H1 (cell line): ENCODE data around the gene UFD1.

Experiments used
- ATF3 ChIP-seq: IDR thresholded peaks from 2 replicates; pipeline ENCODE4 v1.6.1; 2011; ENCODE audit warnings: low read depth, mild to moderate bottlenecking, low read length; ENCODE audit not compliant: insufficient read depth
- CHD2 ChIP-seq: IDR thresholded peaks from 2 replicates; pipeline ENCODE4 v1.6.1; 2012; ENCODE audit warnings: low read length, improper control_type of control experiment
- CTCF ChIP-seq, 3 experiments: IDR thresholded peaks; 1 replicate in 2 of 3; 2 replicates in 1 of 3; pipeline versions ENCODE4 v1.5.1 to v1.6.1; 2011; ENCODE audit warnings: low read length in 3 of 3, mild to moderate bottlenecking in 3 of 3, inconsistent platforms in 2 of 3, low read depth in 1 of 3, moderate library complexity in 1 of 3; ENCODE audit not compliant: insufficient read depth in 1 of 3; ENCODE audit errors: control extremely low read depth in 1 of 3
- E2F6 ChIP-seq: IDR thresholded peaks from 2 replicates; pipeline ENCODE4 v1.6.1; 2012; ENCODE audit warnings: inconsistent platforms
- EP300 ChIP-seq, 2 experiments: IDR thresholded peaks; 1 replicate in 1 of 2; 2 replicates in 1 of 2; pipeline ENCODE4 v1.6.1; 2011 to 2012; ENCODE audit warnings: low read depth in 2 of 2, low read length in 2 of 2, mild to moderate bottlenecking in 2 of 2, borderline replicate concordance in 1 of 2, inconsistent platforms in 1 of 2, moderate library complexity in 1 of 2
- EZH2 ChIP-seq: fragments of 200-600 bp; sonication (generic); IDR thresholded peaks from 2 replicates; pipeline ENCODE4 v1.7.1; 2012; ENCODE audit warnings: low read depth, mild to moderate bottlenecking, moderate library complexity, low read length, inconsistent platforms; ENCODE audit not compliant: severe bottlenecking
- FOSL1 ChIP-seq: IDR thresholded peaks from 2 replicates; pipeline ENCODE4 v1.6.1; 2011; ENCODE audit warnings: mild to moderate bottlenecking, low read depth, low read length, moderate library complexity; ENCODE audit not compliant: insufficient read depth
- HDAC2 ChIP-seq, 2 experiments: fragments of 300-600 bp in 1 of 2; sonication (generic) in 1 of 2; IDR thresholded peaks; 2 replicates each; pipeline ENCODE4 v1.6.1; 2011 to 2012; ENCODE audit warnings: low read depth in 2 of 2, low read length in 2 of 2, mild to moderate bottlenecking in 2 of 2, moderate library complexity in 2 of 2, borderline replicate concordance in 1 of 2, inconsistent platforms in 1 of 2
- POLR2AphosphoS5 ChIP-seq: IDR thresholded peaks from 2 replicates; pipeline ENCODE4 v1.6.1; 2011; ENCODE audit warnings: low read depth, low read length
- RAD21 ChIP-seq, 2 experiments: IDR thresholded peaks in 1 of 2; conservative IDR thresholded peaks in 1 of 2; 2 replicates each; pipeline ENCODE4 v1.6.1; 2011; ENCODE audit warnings: low read depth in 2 of 2, low read length in 2 of 2, improper control_type of control experiment in 1 of 2, inconsistent platforms in 1 of 2, mild to moderate bottlenecking in 1 of 2, moderate library complexity in 1 of 2
- RBBP5 ChIP-seq: IDR thresholded peaks from 2 replicates; pipeline ENCODE4 v1.7.1; 2012; ENCODE audit warnings: low read depth, mild to moderate bottlenecking, inconsistent platforms, low read length, moderate library complexity, borderline replicate concordance
- RNF2 ChIP-seq: fragments of 200-900, 300-1000 bp; sonication (generic); IDR thresholded peaks from 2 replicates; pipeline ENCODE4 v1.7.1; 2016; ENCODE audit warnings: borderline replicate concordance, low read depth, mild to moderate bottlenecking, antibody characterized with exemption, low read length; ENCODE audit not compliant: poor library complexity, severe bottlenecking; ENCODE audit errors: missing control alignments
- SIN3A ChIP-seq, 2 experiments: IDR thresholded peaks in 1 of 2; conservative IDR thresholded peaks in 1 of 2; 2 replicates each; pipeline ENCODE4 v1.6.1; 2011 to 2012; ENCODE audit warnings: low read length in 2 of 2, improper control_type of control experiment in 1 of 2, low read depth in 1 of 2, mild to moderate bottlenecking in 1 of 2
- ZNF274 ChIP-seq: IDR thresholded peaks from 2 replicates; pipeline ENCODE4 v1.7.0; 2012; ENCODE audit warnings: low read length, borderline replicate concordance; ENCODE audit errors: extremely low read depth

- no peak for TF ChIP-seq SIN3A (conservative IDR thresholded peaks at IDR 0.05 in 1 of 2, IDR thresholded peaks at IDR 0.05 in 1 of 2; ENCODE audit: low read depth in 1 of 2, low read length in 2 of 2)
- TF ChIP-seq CHD2 = no peak
- TF ChIP-seq CTCF (IDR thresholded peaks at IDR 0.05; ENCODE audit: control extremely low read depth in 1 of 3, insufficient read depth in 1 of 3, low read depth in 1 of 3, low read length in 3 of 3) = no peak
- TF ChIP-seq RBBP5 = no peak
- TF ChIP-seq POLR2AphosphoS5 = no peak
- no peak for TF ChIP-seq ZNF274
- TF ChIP-seq RNF2 = no peak
- TF ChIP-seq EP300 (IDR thresholded peaks at IDR 0.05; ENCODE audit: borderline replicate concordance in 1 of 2, low read depth in 2 of 2, low read length in 2 of 2) = no peak
- TF ChIP-seq RAD21 (IDR thresholded peaks at IDR 0.05 in 1 of 2, conservative IDR thresholded peaks at IDR 0.05 in 1 of 2; ENCODE audit: low read depth in 2 of 2, low read length in 2 of 2) = no peak
- no peak for TF ChIP-seq HDAC2 (IDR thresholded peaks at IDR 0.05; ENCODE audit: borderline replicate concordance in 1 of 2, low read depth in 2 of 2, low read length in 2 of 2)
- TF ChIP-seq EZH2 = no peak
- TF ChIP-seq ATF3 = no peak
- TF ChIP-seq FOSL1 = no peak
- no peak for TF ChIP-seq E2F6
These were observed 41.0 kb upstream of the UFD1 start for GRCh38 chr22:19520007-19520406.
